Adrenal gland (tissue), 5 donors: ENCODE measurements around the gene GH2.

ENCODE experiments used
- POLR2A ChIP-seq, 2 donors: fragments of 450-650 bp; IDR thresholded peaks; one replicate each; pipeline ENCODE4 v1.6.1; 2017; ENCODE audit warnings: antibody characterized with exemption in 2 of 2, mild to moderate bottlenecking in 2 of 2, moderate library complexity in 1 of 2
- TF ChIP-seq, protein P1 (sequence below), 6 experiments: fragments of 450-650 bp in 4 of 6; fragments of 200-600 bp in 2 of 6; sonication (generic) in 1 of 6; IDR thresholded peaks; 1 replicate in 5 of 6; 2 replicates in 1 of 6; pipeline versions ENCODE4 v1.5.1 to v1.8.0; 2016 to 2021; ENCODE audit warnings: antibody characterized with exemption in 6 of 6, mild to moderate bottlenecking in 2 of 6, moderate library complexity in 1 of 6
- donor health status: DM: no; HTN: no; CAD: no.

DNA sequence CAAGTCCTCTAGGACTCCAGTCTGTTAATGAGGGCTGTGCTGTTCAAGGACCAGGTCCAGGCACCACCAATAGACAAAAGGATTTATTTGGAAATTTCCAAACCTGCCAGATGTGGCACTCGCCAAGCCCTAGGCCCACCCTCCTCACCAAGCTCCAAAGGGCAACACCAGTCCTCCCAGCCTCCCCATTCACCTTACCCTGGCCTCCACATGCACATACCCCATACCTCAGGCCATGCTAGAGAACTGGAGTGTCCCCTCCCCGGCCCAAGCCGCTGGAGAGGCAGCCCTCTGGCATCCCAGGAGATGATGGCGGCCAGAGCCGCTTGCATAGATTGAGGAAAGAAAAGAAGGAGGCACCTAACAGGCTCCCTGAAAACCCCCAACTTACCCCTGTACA lies 49.7 kb downstream of the GH2 start:
- TF ChIP-seq, protein P1, sequence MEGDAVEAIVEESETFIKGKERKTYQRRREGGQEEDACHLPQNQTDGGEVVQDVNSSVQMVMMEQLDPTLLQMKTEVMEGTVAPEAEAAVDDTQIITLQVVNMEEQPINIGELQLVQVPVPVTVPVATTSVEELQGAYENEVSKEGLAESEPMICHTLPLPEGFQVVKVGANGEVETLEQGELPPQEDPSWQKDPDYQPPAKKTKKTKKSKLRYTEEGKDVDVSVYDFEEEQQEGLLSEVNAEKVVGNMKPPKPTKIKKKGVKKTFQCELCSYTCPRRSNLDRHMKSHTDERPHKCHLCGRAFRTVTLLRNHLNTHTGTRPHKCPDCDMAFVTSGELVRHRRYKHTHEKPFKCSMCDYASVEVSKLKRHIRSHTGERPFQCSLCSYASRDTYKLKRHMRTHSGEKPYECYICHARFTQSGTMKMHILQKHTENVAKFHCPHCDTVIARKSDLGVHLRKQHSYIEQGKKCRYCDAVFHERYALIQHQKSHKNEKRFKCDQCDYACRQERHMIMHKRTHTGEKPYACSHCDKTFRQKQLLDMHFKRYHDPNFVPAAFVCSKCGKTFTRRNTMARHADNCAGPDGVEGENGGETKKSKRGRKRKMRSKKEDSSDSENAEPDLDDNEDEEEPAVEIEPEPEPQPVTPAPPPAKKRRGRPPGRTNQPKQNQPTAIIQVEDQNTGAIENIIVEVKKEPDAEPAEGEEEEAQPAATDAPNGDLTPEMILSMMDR (IDR thresholded peaks at IDR 0.05) = no peak
- no peak for TF ChIP-seq POLR2A (IDR thresholded peaks at IDR 0.05)
